ENCODE results near the gene WDR5B. TPM values are rescaled to one million over a fixed set of nuclear protein-coding genes. Genes with fewer than 3 reads are reported as not detected.

WDR5B gene
- total and polyA plus RNA-seq, 10 of the 15 experiments (the other 5 are each of a cell fraction or from before 2014, with no cell fraction given): 1.7 to 7.9 (median 3.3) TPM

- peak; percentile 42; the same call in 1 of the 2 replicates for TF ChIP-seq ZNF592 (IDR thresholded peaks at IDR 0.05)
- TF ChIP-seq STAT1 (conservative IDR thresholded peaks at IDR 0.05): peak; percentile 81; the same call in 1 of the 2 replicates
- TF ChIP-seq CTCF (IDR thresholded peaks at IDR 0.05 in 2 of 3, conservative IDR thresholded peaks at IDR 0.05 in 1 of 3; ENCODE audit: control insufficient read depth in 2 of 3, extremely low read depth in 1 of 3, insufficient read depth in 1 of 3, low read depth in 3 of 3, low read length in 3 of 3): peak; percentile 55 to 77 (median 61); a peak in 5 of 6 replicates
- TF ChIP-seq MEF2B (IDR thresholded peaks at IDR 0.05; ENCODE audit: partially characterized antibody, poor library complexity, severe bottlenecking): no peak
- TF ChIP-seq RAD21 (IDR thresholded peaks at IDR 0.05; ENCODE audit: insufficient read depth, low read depth, low read length): peak; percentile 38
- no peak for TF ChIP-seq KDM1A (IDR thresholded peaks at IDR 0.05; ENCODE audit: borderline replicate concordance)
- peak; percentile 95 for TF ChIP-seq GATAD2B (conservative IDR thresholded peaks at IDR 0.05; ENCODE audit: low read depth)
- TF ChIP-seq ATF3 (IDR thresholded peaks at IDR 0.05; ENCODE audit: borderline replicate concordance, extremely low read depth, low read depth, low read length): no peak
- TF ChIP-seq CREM (IDR thresholded peaks at IDR 0.05; ENCODE audit: low read depth): peak; percentile 69; the same call in 1 of the 2 replicates
- TF ChIP-seq SIX5 (IDR thresholded peaks at IDR 0.05; ENCODE audit: low read depth, low read length, severe bottlenecking): no peak
- TF ChIP-seq SP1 (IDR thresholded peaks at IDR 0.05; ENCODE audit: low read depth, low read length): no peak
- TF ChIP-seq ZNF274 (IDR thresholded peaks at IDR 0.05; ENCODE audit: insufficient read depth, insufficient read length): no peak
- peak; percentile 92; the same call in 1 of the 2 replicates for TF ChIP-seq BACH1 (IDR thresholded peaks at IDR 0.05; ENCODE audit: borderline replicate concordance)
- 0 out of 2 replicates have a peak, but pooled peaks have one; percentile 32 for TF ChIP-seq TARDBP (IDR thresholded peaks at IDR 0.05; ENCODE audit: borderline replicate concordance)
- TF ChIP-seq ZNF207 (IDR thresholded peaks at IDR 0.05; ENCODE audit: borderline replicate concordance): peak; percentile 54; the same call in 1 of the 2 replicates
- TF ChIP-seq E2F4 (IDR thresholded peaks at IDR 0.05; ENCODE audit: low read depth, low read length): 0 out of 2 replicates have a peak, but pooled peaks have one; percentile 40
These were observed 31.8 kb downstream of the WDR5B start, which contains the start of gene FAM162A (continued) for GRCh38 chr3:122383771-122384697.

Data from GM12878 (cell line).